VCaP (cell line): ENCODE results near the gene CCDC201.

Experiments used
- H3K27ac ChIP-seq: fragments of 450-650 bp; 2 replicates; pipeline ENCODE4 v1.5.1; 2017
- TF ChIP-seq, protein P1 (sequence below): fragments of 450-650 bp; conservative IDR thresholded peaks from 2 replicates; pipeline ENCODE4 v1.5.1; 2017; ENCODE audit warnings: mild to moderate bottlenecking, moderate library complexity

The CCDC201 gene

GRCh38 chr7:45873035-45873354, at the start of gene CCDC201:
Gene CCDC201, minus strand, starts transcription at chr7:45873082. Its CDS starts 75 bp downstream, at chr7:45873007.
- TF ChIP-seq, protein P1, sequence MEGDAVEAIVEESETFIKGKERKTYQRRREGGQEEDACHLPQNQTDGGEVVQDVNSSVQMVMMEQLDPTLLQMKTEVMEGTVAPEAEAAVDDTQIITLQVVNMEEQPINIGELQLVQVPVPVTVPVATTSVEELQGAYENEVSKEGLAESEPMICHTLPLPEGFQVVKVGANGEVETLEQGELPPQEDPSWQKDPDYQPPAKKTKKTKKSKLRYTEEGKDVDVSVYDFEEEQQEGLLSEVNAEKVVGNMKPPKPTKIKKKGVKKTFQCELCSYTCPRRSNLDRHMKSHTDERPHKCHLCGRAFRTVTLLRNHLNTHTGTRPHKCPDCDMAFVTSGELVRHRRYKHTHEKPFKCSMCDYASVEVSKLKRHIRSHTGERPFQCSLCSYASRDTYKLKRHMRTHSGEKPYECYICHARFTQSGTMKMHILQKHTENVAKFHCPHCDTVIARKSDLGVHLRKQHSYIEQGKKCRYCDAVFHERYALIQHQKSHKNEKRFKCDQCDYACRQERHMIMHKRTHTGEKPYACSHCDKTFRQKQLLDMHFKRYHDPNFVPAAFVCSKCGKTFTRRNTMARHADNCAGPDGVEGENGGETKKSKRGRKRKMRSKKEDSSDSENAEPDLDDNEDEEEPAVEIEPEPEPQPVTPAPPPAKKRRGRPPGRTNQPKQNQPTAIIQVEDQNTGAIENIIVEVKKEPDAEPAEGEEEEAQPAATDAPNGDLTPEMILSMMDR = no peak
- no peak within 1 kb of the TSS for H3K27ac ChIP-seq

DNA sequence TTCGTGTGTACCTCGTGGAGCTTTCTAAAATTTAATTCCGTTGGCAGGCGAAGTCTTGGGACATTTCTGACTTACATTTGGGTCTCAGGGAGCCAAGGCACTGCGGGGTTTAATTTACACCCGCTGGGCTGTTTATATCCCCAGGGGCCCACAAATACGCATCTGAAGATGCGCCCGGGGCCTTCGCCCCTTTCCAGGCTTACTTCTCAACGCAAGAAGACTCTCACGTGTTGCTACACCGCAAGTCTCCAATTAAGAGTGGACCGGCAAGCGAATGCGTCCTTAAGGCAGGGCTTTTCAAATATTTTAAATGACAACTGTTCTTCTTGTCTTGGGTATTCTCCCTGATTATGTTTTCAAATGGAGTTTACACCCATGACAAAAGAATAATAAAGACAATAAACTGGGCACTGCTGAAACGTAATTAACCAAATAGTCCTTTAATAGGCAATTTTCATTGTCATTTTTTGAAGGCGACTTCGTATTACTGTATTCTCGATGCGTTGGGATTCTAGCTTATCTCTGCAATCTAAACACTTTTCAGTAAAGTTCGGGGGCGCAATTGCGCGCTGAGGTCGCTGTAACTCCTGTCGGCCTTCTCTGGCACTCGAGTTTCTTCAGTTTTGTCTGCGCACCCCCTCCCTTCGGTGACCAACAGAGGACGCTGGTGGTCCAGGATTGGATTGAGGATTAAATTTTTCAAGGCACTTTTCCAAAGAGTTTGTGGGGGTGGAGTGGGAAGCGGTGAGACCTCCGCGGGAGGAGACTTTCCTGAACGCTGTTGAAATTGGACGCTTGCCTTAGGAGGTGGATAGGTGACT, 49.0 kb upstream of the CCDC201 start:
- TF ChIP-seq, protein P1 = peak; percentile 95
- peak overlapping the region; percentile 84 for H3K27ac ChIP-seq

DNA sequence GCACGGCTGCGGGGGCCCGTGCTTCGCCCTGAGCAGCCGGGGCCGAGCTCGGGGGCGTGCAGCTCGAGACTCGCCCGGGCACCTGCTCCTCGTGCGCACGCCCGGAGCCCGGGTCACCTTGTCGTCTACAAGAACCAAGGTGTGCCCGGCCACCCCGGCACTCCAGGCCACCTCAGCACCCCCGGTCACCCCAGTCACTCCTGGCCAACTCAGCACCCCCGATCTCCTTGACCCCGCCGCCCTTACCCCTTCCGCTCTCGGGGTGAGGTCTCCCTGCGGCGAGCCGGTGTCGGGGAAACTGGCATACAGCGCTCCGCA, 48.5 kb upstream of the CCDC201 start:
- peak overlapping the region; percentile 84 for H3K27ac ChIP-seq
- TF ChIP-seq, protein P1 = no peak

DNA sequence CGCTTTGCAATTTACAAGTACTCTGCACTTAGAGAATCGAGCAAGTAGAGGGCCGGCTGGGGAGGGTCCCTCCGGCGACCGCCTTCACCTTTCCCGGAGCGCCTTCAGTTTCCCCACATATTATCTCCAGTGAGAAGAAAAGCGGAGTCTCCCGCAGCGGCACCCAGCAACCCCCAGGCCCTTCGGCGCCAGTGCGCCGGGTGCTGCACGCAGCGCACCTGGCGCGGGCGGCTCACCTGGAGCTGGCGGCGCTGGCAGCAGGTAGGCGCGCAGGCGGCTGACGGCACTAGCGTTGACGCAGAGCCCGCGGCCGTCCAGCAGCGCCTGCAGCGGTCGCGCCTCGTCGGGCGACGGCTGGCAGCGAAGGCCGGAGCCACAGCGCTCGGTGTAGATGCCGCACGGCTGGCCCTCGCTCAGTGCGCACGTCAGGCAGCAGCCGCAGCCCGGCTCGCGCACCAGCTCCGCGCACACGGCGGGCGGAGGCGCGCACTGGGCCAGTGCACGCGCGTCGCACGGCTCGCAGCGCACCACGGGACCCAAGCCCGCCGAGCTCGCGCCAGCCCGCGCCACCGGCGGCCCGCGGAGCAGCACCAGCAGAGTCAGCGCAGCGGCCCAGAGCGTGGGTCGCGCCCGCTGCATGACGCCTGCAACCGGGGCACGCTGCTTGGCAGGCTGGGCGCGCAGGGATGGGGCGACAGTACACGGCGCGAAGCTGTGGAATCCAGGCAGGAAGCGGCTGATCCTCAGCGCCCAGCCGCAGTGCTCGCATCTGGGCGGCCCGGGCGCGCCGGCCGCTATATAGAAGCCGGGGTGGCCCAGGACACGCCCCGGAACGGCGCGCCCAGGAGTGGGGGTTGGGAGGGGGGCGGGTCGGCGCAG, 47.9 kb upstream of the CCDC201 start, which contains the start of gene IGFBP3:
Gene IGFBP3 (minus strand): TSS at position 771 of the 879 bp plus-strand sequence. CDS start 132 bp downstream, at position 639.
- TF ChIP-seq, protein P1 = no peak
- H3K27ac ChIP-seq = peak within 1 kb of the TSS; percentile 84

- H3K27ac ChIP-seq = peak overlapping the region; percentile 84
These were observed 47.1 kb upstream of the CCDC201 start for GRCh38 chr7:45919993-45920459.

GRCh38 chr7:45919231-45919784, 46.4 kb upstream of the CCDC201 start:
- peak overlapping the region; percentile 84; the same call in 1 of the 2 replicates for H3K27ac ChIP-seq

More at GRCh38 chr7:45919993-45920459, 47.1 kb upstream of the CCDC201 start:
- TF ChIP-seq, protein P1 = no peak

More at GRCh38 chr7:45919231-45919784, 46.4 kb upstream of the CCDC201 start:
- TF ChIP-seq, protein P1 = no peak
